ENCODE results near the gene BACE1.

The BACE1 gene

GRCh38 chr11:117309310-117309709 is 6.7 kb downstream of the BACE1 start:
- DNase-seq (ENCODE audit: low read depth in 2 of 2): no peak

- no peak for DNase-seq (ENCODE audit: low read depth in 2 of 2)
Measured at GRCh38 chr11:117305145-117305544, 10.9 kb downstream of the BACE1 start.

DNA sequence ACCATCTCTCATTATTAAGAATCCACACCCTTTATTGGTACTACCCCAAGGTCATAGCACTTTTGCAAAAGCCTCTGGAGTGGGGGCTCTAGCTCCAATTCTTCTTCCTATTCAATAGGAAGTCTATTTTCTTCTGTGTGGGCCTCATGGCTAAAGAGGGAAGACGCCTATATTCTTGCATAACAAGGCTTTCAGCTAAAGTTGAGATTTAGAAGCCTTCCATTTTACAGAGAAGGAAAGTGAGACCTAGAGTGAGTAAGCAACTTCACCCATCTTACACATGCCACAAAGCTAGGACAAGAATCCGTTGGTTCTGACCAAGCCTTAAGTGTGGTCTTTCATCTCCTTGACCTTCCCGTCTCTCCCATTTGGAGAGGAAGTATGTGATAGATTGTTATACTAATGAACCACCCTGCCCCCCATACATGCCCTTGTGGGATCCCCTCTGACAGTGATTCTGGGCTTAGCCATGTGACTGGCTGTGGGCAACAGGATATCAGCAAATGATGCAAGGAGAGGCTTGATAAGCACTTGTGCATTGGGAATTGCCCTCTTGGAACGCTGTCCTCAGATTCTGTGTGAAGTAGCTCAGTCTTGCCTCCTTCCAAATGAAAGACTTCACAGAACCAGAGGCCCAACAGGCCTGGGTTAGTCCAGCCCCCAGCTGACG is 12.3 kb downstream of the BACE1 start:
- no peak for DNase-seq (ENCODE audit: low read depth in 2 of 2)

DNA sequence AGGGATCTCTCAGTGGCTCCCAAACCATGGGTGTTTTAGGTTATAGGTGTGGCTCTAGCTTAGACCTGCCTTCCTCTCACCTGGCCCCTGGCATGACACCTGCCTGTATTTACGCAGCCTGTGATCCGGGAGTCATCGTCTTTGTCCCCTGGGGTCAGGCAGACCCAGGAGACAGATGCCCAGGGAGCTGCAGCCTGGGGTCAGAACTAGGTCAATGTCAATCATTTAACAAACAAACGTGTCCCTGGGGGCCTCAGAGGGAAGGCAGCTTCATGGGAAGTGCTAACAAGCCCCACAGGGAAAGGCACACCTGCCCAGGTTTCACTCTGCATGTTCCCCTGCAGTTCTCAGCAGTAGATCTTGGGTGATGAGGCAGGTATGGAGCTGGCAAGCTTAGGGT is 13.0 kb downstream of the BACE1 start:
- DNase-seq (ENCODE audit: low read depth in 2 of 2): no peak

- no peak for DNase-seq (ENCODE audit: low read depth in 2 of 2)
Measured at GRCh38 chr11:117302228-117302627, 13.8 kb downstream of the BACE1 start.

GRCh38 chr11:117300773-117301172 is 15.3 kb downstream of the BACE1 start:
- DNase-seq (ENCODE audit: low read depth in 2 of 2): no peak

GRCh38 chr11:117300283-117300663 is 15.8 kb downstream of the BACE1 start:
- DNase-seq (ENCODE audit: low read depth in 2 of 2): no peak

- DNase-seq (ENCODE audit: low read depth in 2 of 2): no peak
Measured at GRCh38 chr11:117299351-117300282, 16.4 kb downstream of the BACE1 start.

DNA sequence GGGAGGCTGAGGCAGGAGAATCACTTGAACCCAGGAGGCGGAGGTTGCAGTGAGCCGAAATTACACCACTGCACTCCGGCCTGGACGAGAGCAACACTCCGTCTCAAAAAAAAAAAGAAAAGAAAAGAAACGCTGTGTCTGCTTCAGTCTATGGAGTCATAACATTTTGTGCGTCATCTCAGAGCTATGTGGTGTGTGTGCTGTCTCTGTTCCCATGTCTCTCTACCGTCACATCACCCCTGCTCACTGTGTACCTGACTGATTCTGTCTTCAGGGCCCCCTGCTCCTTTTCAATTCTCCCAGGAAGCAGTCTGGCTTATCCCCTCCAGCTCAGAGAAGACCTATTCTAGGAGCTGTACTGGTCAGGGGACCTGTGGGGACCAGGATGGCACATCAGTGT is 17.9 kb downstream of the BACE1 start:
- no peak for DNase-seq (ENCODE audit: low read depth in 2 of 2)

DNA sequence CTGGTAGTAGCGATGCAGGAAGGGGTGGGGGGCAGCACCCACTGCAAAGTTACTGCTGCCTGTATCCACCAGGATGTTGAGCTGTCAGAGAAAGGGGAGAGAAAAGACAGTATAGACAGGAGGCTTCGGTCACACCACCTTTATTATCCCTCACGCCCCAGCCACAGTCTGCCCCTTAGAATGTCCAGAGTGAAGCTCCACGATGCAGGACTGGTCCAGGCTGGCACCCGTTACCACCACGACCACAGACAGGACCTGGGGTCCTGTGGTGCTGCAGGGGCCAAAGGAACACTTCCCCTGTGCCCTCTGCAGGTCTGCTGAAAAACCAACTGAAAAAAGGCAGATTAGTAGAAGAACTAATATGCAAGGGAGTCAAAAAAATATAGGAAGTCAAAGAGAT is 19.2 kb downstream of the BACE1 start:
- no peak for DNase-seq (ENCODE audit: low read depth in 2 of 2)

DNA sequence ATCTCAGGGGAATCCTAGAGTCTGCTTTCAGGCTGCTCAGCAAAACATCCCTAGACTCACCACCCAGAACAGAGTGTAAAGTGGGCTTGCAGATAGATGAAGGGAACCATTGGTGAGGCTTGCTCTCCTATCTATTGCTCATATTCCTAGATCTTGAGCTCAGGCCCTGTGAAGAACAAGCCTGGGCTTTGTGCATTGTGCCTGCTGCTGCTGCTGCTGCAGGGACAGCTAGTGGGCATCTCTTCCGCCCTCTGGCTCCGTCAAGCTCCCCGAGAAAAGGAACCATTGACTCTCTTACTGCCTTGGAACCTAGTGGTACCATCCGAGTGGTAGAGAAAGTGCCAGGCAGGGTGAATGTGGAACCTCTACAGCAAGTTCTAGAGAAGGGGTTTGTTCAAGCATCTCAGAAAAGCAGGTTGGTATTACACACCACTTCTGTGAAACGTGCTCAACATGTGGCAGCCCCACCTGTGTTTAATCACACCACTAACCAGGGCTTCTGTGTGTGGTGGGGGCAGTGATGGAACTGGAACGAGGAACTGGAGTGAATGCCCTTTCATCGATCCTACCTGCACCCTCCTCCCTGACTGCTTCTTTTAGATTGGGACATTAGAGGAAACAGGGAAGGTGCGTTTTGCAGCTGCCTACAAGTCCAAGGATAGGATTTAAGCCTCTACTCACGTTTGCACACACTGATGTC is 20.5 kb downstream of the BACE1 start:
- no peak for DNase-seq (ENCODE audit: low read depth in 2 of 2)

GRCh38 chr11:117292616-117293015 is 23.4 kb downstream of the BACE1 start:
- no peak for DNase-seq (ENCODE audit: low read depth in 2 of 2)

- DNase-seq (ENCODE audit: low read depth in 2 of 2): no peak
Measured at GRCh38 chr11:117290809-117291396, 25.2 kb downstream of the BACE1 start, which contains the start of gene BACE1-AS. Gene BACE1-AS, plus strand, starts transcription at chr11:117291346.

- no peak for DNase-seq (ENCODE audit: low read depth in 2 of 2)
Measured at GRCh38 chr11:117289795-117290194, 26.3 kb downstream of the BACE1 start.

DNA sequence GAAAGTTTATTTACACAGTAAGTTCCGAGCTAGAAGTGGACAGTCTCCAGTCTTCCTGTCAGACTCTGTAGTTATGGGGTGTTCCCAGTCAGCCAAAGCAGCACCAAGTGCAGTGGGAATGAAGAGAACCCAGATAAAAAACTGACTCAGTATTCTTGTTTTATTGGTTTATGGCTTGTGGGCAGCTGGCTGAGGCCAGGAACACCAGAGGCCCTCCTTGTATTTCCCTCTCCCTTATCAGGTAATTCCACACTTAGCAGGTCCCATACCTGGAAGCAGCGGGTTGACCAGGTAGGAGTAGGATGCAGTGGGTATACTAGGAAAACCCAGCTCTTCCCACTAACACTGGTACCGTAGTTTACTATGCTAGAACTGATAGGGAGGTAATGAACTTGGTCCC is 28.4 kb downstream of the BACE1 start:
- no peak for DNase-seq (ENCODE audit: low read depth in 2 of 2)

DNA sequence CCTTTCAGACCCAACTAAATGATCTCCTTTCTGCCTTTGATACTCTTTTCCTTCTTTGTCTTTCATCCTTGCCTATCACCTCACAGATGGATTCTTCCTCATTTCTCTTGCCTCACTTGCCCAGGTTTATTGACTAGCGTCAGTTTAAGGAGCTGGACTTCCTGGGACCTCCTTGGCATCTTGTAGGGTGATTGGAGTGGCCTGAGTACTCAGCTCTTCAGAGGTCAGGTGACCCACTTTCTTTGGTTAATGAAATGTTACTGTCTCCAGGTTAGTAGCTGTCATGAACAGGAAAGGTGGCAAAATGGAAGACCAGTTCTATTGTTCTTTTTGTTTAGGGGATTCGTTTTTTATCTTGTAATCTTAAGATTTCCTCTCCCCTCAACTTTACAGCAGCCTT is 29.5 kb downstream of the BACE1 start:
- DNase-seq (ENCODE audit: low read depth in 2 of 2): no peak

- DNase-seq (ENCODE audit: low read depth in 2 of 2): no peak
Measured at GRCh38 chr11:117284053-117284452, 32.0 kb downstream of the BACE1 start.

DNA sequence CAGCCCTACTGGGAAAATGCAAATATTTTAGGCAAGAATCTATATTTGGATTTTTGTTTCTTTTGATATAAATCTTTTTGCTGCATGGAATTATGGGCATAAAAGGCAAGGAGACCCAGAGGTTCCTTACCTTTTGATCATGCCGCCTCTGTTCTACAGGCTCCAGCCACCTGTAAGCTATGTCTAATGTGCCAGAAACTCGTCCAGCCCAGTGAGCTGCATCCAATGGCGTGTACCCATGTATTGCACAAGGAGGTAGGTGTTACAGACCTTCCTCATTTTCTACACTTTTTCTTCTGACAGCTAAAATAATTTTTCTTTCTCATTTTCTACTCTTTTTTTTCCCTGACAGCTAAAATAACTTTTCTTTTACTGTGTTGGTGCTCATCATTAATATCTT is 33.1 kb downstream of the BACE1 start:
- DNase-seq (ENCODE audit: low read depth in 2 of 2): no peak

DNA sequence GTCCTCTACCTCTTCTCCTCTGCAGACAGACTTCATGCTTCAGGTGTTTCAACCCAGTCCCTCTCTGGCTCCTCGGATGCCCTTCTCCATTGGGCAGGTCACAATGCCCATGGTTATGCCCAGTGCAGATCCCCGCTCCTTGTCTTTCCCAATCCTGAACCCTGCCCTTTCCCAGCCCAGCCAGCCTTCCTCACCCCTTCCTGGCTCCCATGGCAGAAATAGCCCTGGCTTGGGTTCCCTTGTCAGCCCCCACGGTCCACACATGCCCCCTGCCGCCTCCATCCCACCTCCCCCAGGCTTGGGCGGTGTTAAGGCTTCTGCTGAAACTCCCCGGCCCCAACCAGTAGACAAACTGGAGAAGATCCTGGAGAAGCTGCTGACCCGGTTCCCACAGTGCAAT is 34.2 kb downstream of the BACE1 start:
- no peak for DNase-seq (ENCODE audit: low read depth in 2 of 2)

DNA sequence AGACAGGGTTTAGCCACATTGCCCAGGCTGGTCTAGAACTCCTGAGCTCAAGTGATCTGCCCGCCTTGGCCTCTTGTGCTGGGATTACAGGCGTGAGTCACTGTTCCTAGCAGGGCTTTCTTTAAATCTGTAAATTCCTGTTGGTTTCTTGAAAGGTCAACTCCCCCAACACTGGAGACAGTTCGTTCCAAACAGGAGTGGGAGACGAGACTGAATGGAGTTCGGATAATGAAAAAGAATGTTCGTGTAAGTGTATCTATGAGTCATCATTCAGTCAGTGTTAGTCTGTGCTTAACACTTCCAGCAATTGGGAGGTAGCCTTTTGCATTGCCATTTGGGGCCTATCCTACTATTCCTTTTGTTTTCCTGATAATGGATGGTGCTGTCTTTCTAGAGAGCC is 34.9 kb downstream of the BACE1 start:
- DNase-seq (ENCODE audit: low read depth in 2 of 2): no peak

- no peak for DNase-seq (ENCODE audit: low read depth in 2 of 2)
Measured at GRCh38 chr11:117279711-117280376, 36.2 kb downstream of the BACE1 start.

DNA sequence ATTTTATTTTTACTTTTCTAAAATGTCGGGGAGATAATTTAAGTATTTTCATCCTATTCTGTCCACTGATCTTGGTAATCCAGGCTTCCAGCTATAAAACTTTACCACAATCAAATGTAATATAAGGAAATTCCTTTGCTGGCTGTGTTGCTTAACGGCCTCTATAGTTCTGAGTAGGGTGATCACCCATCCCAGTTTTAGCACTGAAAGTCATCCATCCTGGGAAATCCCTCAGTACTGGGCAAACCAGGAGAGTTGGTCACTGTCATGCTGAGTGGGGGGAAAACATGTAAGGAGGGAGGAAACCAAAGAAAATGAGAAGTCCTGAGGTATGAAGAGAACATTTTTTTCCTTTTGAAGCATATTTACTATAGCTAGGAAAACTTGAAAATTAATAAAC is 37.7 kb downstream of the BACE1 start:
- no peak for DNase-seq (ENCODE audit: low read depth in 2 of 2)
